ENCODE measurements around the gene HSF2. TPM values are rescaled to one million over a fixed set of nuclear protein-coding genes. Genes with fewer than 3 reads are reported as not detected.

Gene HSF2
- 10 to 100 TPM; 19.4 to 35.0 (median 29.8) TPM for total RNA-seq

- no peaks in the 10 kb centered on the region for H3K36me3 ChIP-seq
- no peaks in the 10 kb centered on the region for H3K27me3 ChIP-seq
- peak; percentile 94 to 97 for DNase-seq (ENCODE audit: low spot score in 2 of 2)
- intact Hi-C loops (cut with DNase I; ENCODE audit: low total_unique reads) = no loop called here
- peak within 1 kb of the TSS; percentile 90 to 93 for H3K27ac ChIP-seq
- peak in 2 of 3 donors; percentile 8 to 36 for TF ChIP-seq POLR2AphosphoS5 (IDR thresholded peaks at IDR 0.05)
- no peak for TF ChIP-seq POLR2A (IDR thresholded peaks at IDR 0.05)
- no peaks in the 10 kb centered on the region for H3K9me3 ChIP-seq
- H3K4me3 ChIP-seq = peak within 1 kb of the TSS; percentile 78 to 94 (median 90)
- H3K4me1 ChIP-seq = no peaks in the 10 kb centered on the region
These were observed at the start of gene HSF2 for GRCh38 chr6:122399348-122400120. Gene HSF2 (plus strand): TSS chr6:122399652. CDS start chr6:122399738, 86 bp downstream.

GRCh38 chr6:122352981-122353664 lies 46.3 kb upstream of the HSF2 start:
- intact Hi-C loops (cut with DNase I; ENCODE audit: low total_unique reads) = loop anchor here (1.0 kb wide), 1 partner anchor 7 kb away; no protein-coding TSS in a partner anchor
- Histone ChIP-seq H3K27ac (no peak overlapping the region), H3K4me3 (no peak overlapping the region), H3K27me3 (no peaks in the 10 kb centered on the region), H3K4me1 (no peaks in the 10 kb centered on the region), H3K9me3 (no peaks in the 10 kb centered on the region), H3K36me3 (no peaks in the 10 kb centered on the region)
- DNase-seq (ENCODE audit: low spot score in 2 of 2) = no peak
- TF ChIP-seq POLR2AphosphoS5 (IDR thresholded peaks at IDR 0.05) (no peak), POLR2A (IDR thresholded peaks at IDR 0.05) (no peak), CTCF (IDR thresholded peaks at IDR 0.05) (no peak)

GRCh38 chr6:122360809-122361208 lies 38.6 kb upstream of the HSF2 start:
- no peaks in the 10 kb centered on the region for H3K27me3 ChIP-seq
- no peak for TF ChIP-seq CTCF (IDR thresholded peaks at IDR 0.05)
- no peak for TF ChIP-seq POLR2AphosphoS5 (IDR thresholded peaks at IDR 0.05)
- no peak for TF ChIP-seq POLR2A (IDR thresholded peaks at IDR 0.05)
- DNase-seq (ENCODE audit: low spot score in 2 of 2) = no peak
- H3K27ac ChIP-seq = no peak overlapping the region
- no peaks in the 10 kb centered on the region for H3K9me3 ChIP-seq
- no peak overlapping the region for H3K4me3 ChIP-seq
- no peaks in the 10 kb centered on the region for H3K36me3 ChIP-seq
- H3K4me1 ChIP-seq = no peaks in the 10 kb centered on the region
- intact Hi-C loops (cut with DNase I; ENCODE audit: low total_unique reads) = loop anchor here (1.0 to 5.0 kb wide), 2 partner anchors 9 to 1344 kb away; no protein-coding TSS in a partner anchor

GRCh38 chr6:122361314-122361979 lies 38.0 kb upstream of the HSF2 start:
- Histone ChIP-seq H3K27me3 (no peaks in the 10 kb centered on the region), H3K9me3 (no peaks in the 10 kb centered on the region), H3K4me3 (no peak overlapping the region), H3K36me3 (no peaks in the 10 kb centered on the region), H3K27ac (no peak overlapping the region), H3K4me1 (no peaks in the 10 kb centered on the region)
- DNase-seq (ENCODE audit: low spot score in 2 of 2) = no peak
- intact Hi-C loops (cut with DNase I; ENCODE audit: low total_unique reads) = loop anchor here (5.0 kb wide), 1 partner anchor 1344 kb away; no protein-coding TSS in a partner anchor
- TF ChIP-seq POLR2AphosphoS5 (IDR thresholded peaks at IDR 0.05) (no peak), CTCF (IDR thresholded peaks at IDR 0.05) (no peak), POLR2A (IDR thresholded peaks at IDR 0.05) (no peak)

GRCh38 chr6:122363769-122364483 lies 35.5 kb upstream of the HSF2 start:
- intact Hi-C loops (cut with DNase I; ENCODE audit: low total_unique reads) = loop anchor here (5.0 kb wide), 1 partner anchor 1347 kb away; no protein-coding TSS in a partner anchor
- H3K4me1 ChIP-seq = no peaks in the 10 kb centered on the region
- H3K4me3 ChIP-seq = no peak overlapping the region
- TF ChIP-seq POLR2A (IDR thresholded peaks at IDR 0.05) = no peak
- TF ChIP-seq CTCF (IDR thresholded peaks at IDR 0.05) = no peak
- TF ChIP-seq POLR2AphosphoS5 (IDR thresholded peaks at IDR 0.05) = no peak
- H3K36me3 ChIP-seq = no peaks in the 10 kb centered on the region
- no peaks in the 10 kb centered on the region for H3K9me3 ChIP-seq
- no peaks in the 10 kb centered on the region for H3K27me3 ChIP-seq
- no peak for DNase-seq (ENCODE audit: low spot score in 2 of 2)
- no peak overlapping the region for H3K27ac ChIP-seq

All from breast epithelium (tissue), 4 donors.